Kidney tubule cell (primary cell): ENCODE data around the gene MYH9.
"Not testable (repeated sequence)": the region's sequence is repeated elsewhere in the genome, so short reads cannot be mapped to it uniquely, and the experiment has no call there.

ENCODE experiments used
- DNase-seq: peaks from one replicate; pipeline ENCODE4 v3.0.0-alpha.2; 2018; ENCODE audit warnings: low spot score

The MYH9 gene

GRCh38 chr22:36387959-36388726 is at the start of gene MYH9:
Gene MYH9, minus strand, starts transcription at chr22:36387967. Its CDS starts 38,731 bp downstream, at chr22:36349236.
- DNase-seq, result peak; percentile 100

GRCh38 chr22:36435516-36436415 is 48.0 kb upstream of the MYH9 start:
- DNase-seq, result peak; percentile 53

- DNase-seq, result no peak
Measured at GRCh38 chr22:36433318-36434231, 45.8 kb upstream of the MYH9 start.

- DNase-seq, result no peak
Measured at GRCh38 chr22:36432592-36433317, 45.0 kb upstream of the MYH9 start.

- no peak for DNase-seq
Measured at GRCh38 chr22:36431977-36432376, 44.2 kb upstream of the MYH9 start.

GRCh38 chr22:36430863-36431262 is 43.1 kb upstream of the MYH9 start:
- no peak for DNase-seq

- not testable (repeated sequence) for DNase-seq
Measured at GRCh38 chr22:36427952-36428351, 40.2 kb upstream of the MYH9 start.

GRCh38 chr22:36425977-36426523 is 38.3 kb upstream of the MYH9 start:
- DNase-seq, result no peak

GRCh38 chr22:36424901-36425579 is 37.3 kb upstream of the MYH9 start:
- DNase-seq, result no peak

GRCh38 chr22:36424466-36424865 is 36.7 kb upstream of the MYH9 start:
- not testable (repeated sequence) for DNase-seq

GRCh38 chr22:36423461-36424404 is 36.0 kb upstream of the MYH9 start:
- DNase-seq, result no peak

GRCh38 chr22:36422287-36423014 is 34.7 kb upstream of the MYH9 start:
- no peak for DNase-seq

GRCh38 chr22:36419912-36420882 is 32.4 kb upstream of the MYH9 start:
- peak; percentile 58 for DNase-seq

- no peak for DNase-seq
Measured at GRCh38 chr22:36419177-36419911, 31.6 kb upstream of the MYH9 start.

GRCh38 chr22:36417281-36417686 is 29.5 kb upstream of the MYH9 start:
- peak; percentile 94 for DNase-seq

GRCh38 chr22:36415415-36416168 is 27.8 kb upstream of the MYH9 start:
- DNase-seq, result no peak
